Uterus (tissue), 4 donors: ENCODE results near the gene MAD1L1. TPM values are rescaled to one million over a fixed set of nuclear protein-coding genes. Genes with fewer than 3 reads are reported as not detected.

Source experiments
- DNase-seq, 2 donors: peaks; one replicate each; pipeline ENCODE4 v3.0.0-alpha.2; 2019 to 2020
- H3K27ac ChIP-seq, 2 donors: fragments of 200-600 bp; sonication (generic); 1 replicate in 1 of 2; 2 replicates in 1 of 2; pipeline ENCODE4 v1.5.1; 2016 to 2018
- H3K27me3 ChIP-seq, 2 donors: fragments of 200-600 bp; sonication (generic); one replicate each; pipeline ENCODE4 v1.5.1; 2018 to 2019; ENCODE audit warnings: control low read depth in 1 of 2
- H3K36me3 ChIP-seq, 2 donors: fragments of 200-600 bp; sonication (generic); one replicate each; pipeline ENCODE4 v1.5.1; 2019; ENCODE audit warnings: control low read depth in 1 of 2
- H3K4me1 ChIP-seq, 2 donors: fragments of 200-600 bp; sonication (generic); one replicate each; pipeline ENCODE4 v1.5.1; 2018 to 2019; ENCODE audit warnings: control low read depth in 1 of 2
- H3K4me3 ChIP-seq, 2 donors: fragments of 200-600 bp; sonication (generic); 1 replicate in 1 of 2; 2 replicates in 1 of 2; pipeline ENCODE4 v1.5.1; 2018 to 2019; ENCODE audit warnings: mild to moderate bottlenecking in 1 of 2
- H3K9me3 ChIP-seq, 2 donors: fragments of 200-600 bp; sonication (generic); one replicate each; pipeline ENCODE4 v1.5.1; 2019; ENCODE audit warnings: control low read depth in 1 of 2
- CTCF ChIP-seq, 4 experiments: fragments of 200-600 bp in 2 of 4; fragments of 450-650 bp in 2 of 4; sonication (generic) in 2 of 4; IDR thresholded peaks; one replicate each; pipeline ENCODE4 v1.5.1; 2016 to 2019; ENCODE audit warnings: antibody characterized with exemption in 4 of 4, mild to moderate bottlenecking in 2 of 4, moderate library complexity in 1 of 4
- POLR2A ChIP-seq, 2 donors: fragments of 450-650 bp; IDR thresholded peaks; one replicate each; pipeline ENCODE4 v1.6.1; 2016; ENCODE audit warnings: antibody characterized with exemption in 2 of 2, mild to moderate bottlenecking in 1 of 2, moderate library complexity in 1 of 2
- intact Hi-C: fragments of 100-400 bp; cut with DNase I; formaldehyde crosslinking; loops from one replicate; pipeline ENCODE4 v1.15.1; 2023; ENCODE audit warnings: low total_unique reads
- total RNA-seq, 4 donors: library from RNA; depleted of rRNA in 3 of 4; stranded (reverse); fragments of >200 nt in 3 of 4; gene quantifications; one replicate each; pipeline versions ENCODE4 v1.1.0 to v1.2.4, GENCODE V29; 2014 to 2023
- donor health status: DM: yes; HTN: yes; CAD: no.

The MAD1L1 gene
- total RNA-seq, 4 donors from 2014 or later: 13.3 to 37.4 (median 33.1) TPM

GRCh38 chr7:2208712-2209111 is 24.0 kb downstream of the MAD1L1 start:
- Histone ChIP-seq H3K4me3 (no peak overlapping the region), H3K36me3 (no peaks in the 10 kb centered on the region), H3K27me3 (no peaks in the 10 kb centered on the region), H3K9me3 (no peaks in the 10 kb centered on the region), H3K4me1 (no peaks in the 10 kb centered on the region), H3K27ac (no peak overlapping the region)
- intact Hi-C loops: no loop called here
- no peak for TF ChIP-seq CTCF (IDR thresholded peaks at IDR 0.05)
- no peak for TF ChIP-seq POLR2A (IDR thresholded peaks at IDR 0.05)
- no peak for DNase-seq

DNA sequence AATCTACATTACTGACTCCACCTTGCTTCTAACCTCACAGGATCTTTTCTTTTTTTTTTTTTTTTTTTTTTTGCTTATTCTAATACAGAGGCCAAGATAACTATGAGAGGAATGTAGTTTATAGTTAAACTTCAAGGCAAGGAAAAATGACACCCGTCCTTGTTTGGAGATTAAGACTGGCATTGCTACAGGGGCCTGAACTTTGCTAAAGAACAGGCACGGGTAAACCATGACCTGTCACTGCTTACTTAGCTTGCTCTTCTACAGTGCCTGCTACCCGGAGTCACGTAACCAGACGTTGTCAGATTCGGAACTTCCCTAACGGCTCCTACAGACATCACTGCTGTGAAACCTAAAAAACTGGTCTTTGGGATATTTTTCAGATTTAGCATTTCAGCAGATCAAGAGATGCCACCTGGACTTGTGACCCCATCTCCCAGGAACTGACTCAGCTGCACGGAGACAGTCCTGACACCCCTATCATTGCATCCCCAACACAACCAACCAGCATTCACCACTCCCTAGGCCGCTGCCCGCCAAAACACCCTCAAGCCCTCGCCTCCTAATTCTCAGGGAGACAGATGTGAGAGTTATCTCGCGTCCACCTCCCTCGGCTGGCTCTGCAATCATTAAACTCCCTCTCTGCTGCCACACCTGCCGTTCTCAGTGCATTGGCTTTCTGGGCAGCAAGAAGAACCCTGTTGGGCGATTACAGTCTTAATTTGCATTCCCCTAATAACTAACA is 27.5 kb downstream of the MAD1L1 start:
- TF ChIP-seq CTCF (IDR thresholded peaks at IDR 0.05) (no peak), POLR2A (IDR thresholded peaks at IDR 0.05) (no peak)
- intact Hi-C loops: no loop called here
- H3K36me3 ChIP-seq: no peaks in the 10 kb centered on the region
- H3K4me1 ChIP-seq: peaks cover 0 to 4% of the 10 kb centered on the region in 2 donors
- H3K4me3 ChIP-seq: no peak overlapping the region
- no peak overlapping the region for H3K27ac ChIP-seq
- H3K9me3 ChIP-seq: no peaks in the 10 kb centered on the region
- H3K27me3 ChIP-seq: no peaks in the 10 kb centered on the region
- DNase-seq: peak in 1 of 2 donors; percentile 4

GRCh38 chr7:2204446-2204845 is 28.3 kb downstream of the MAD1L1 start:
- no peaks in the 10 kb centered on the region for H3K9me3 ChIP-seq
- no peak for DNase-seq
- no peaks in the 10 kb centered on the region for H3K36me3 ChIP-seq
- intact Hi-C loops: no loop called here
- H3K27ac ChIP-seq: peak overlapping the region in 1 of 2 donors; percentile 58
- TF ChIP-seq POLR2A (IDR thresholded peaks at IDR 0.05) (no peak), CTCF (IDR thresholded peaks at IDR 0.05) (no peak)
- H3K4me1 ChIP-seq: peaks cover 0 to 4% of the 10 kb centered on the region in 2 donors
- no peaks in the 10 kb centered on the region for H3K27me3 ChIP-seq
- no peak overlapping the region for H3K4me3 ChIP-seq

- Histone ChIP-seq H3K4me1 (peaks cover 0 to 4% of the 10 kb centered on the region in 2 donors), H3K4me3 (no peak overlapping the region), H3K27me3 (no peaks in the 10 kb centered on the region), H3K36me3 (no peaks in the 10 kb centered on the region), H3K27ac (peak overlapping the region in 1 of 2 donors; percentile 58), H3K9me3 (no peaks in the 10 kb centered on the region)
- intact Hi-C loops: no loop called here
- TF ChIP-seq CTCF (IDR thresholded peaks at IDR 0.05): no peak
- peak in 1 of 2 donors; percentile 47 for DNase-seq
Measured at GRCh38 chr7:2203766-2204300, 28.9 kb downstream of the MAD1L1 start.
